Measurements from ENCODE around the gene AOC1. TPM values are rescaled to one million over a fixed set of nuclear protein-coding genes. Genes with fewer than 3 reads are reported as not detected.

The AOC1 gene
- total RNA-seq, 3 donors from 2014 or later: 249 to 756 (median 606) TPM

GRCh38 chr7:150879345-150879744, 27.0 kb downstream of the AOC1 start:
- Histone ChIP-seq H3K9me3 (peaks cover 20% of the 10 kb centered on the region), H3K4me1 (ENCODE audit: low read depth) (peaks cover 2% of the 10 kb centered on the region), H3K36me3 (ENCODE audit: low read depth) (no peaks in the 10 kb centered on the region), H3K4me3 (no peak overlapping the region)
- intact Hi-C loops (cut with DNase I, micrococcal nuclease): no loop called here
- no peak for DNase-seq
- ATAC-seq: no peak
- TF ChIP-seq, protein P1, sequence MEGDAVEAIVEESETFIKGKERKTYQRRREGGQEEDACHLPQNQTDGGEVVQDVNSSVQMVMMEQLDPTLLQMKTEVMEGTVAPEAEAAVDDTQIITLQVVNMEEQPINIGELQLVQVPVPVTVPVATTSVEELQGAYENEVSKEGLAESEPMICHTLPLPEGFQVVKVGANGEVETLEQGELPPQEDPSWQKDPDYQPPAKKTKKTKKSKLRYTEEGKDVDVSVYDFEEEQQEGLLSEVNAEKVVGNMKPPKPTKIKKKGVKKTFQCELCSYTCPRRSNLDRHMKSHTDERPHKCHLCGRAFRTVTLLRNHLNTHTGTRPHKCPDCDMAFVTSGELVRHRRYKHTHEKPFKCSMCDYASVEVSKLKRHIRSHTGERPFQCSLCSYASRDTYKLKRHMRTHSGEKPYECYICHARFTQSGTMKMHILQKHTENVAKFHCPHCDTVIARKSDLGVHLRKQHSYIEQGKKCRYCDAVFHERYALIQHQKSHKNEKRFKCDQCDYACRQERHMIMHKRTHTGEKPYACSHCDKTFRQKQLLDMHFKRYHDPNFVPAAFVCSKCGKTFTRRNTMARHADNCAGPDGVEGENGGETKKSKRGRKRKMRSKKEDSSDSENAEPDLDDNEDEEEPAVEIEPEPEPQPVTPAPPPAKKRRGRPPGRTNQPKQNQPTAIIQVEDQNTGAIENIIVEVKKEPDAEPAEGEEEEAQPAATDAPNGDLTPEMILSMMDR (IDR thresholded peaks at IDR 0.05): no peak

- peaks cover 22% of the 10 kb centered on the region for H3K9me3 ChIP-seq
- no peak overlapping the region for H3K4me3 ChIP-seq
- no peak for ATAC-seq
- DNase-seq: no peak
- TF ChIP-seq, protein P1 (IDR thresholded peaks at IDR 0.05): no peak
- intact Hi-C loops (cut with DNase I, micrococcal nuclease): no loop called here
- peaks cover 2% of the 10 kb centered on the region for H3K4me1 ChIP-seq (ENCODE audit: low read depth)
- H3K36me3 ChIP-seq (ENCODE audit: low read depth): no peaks in the 10 kb centered on the region
These were observed 28.9 kb downstream of the AOC1 start for GRCh38 chr7:150881189-150881588.

DNA sequence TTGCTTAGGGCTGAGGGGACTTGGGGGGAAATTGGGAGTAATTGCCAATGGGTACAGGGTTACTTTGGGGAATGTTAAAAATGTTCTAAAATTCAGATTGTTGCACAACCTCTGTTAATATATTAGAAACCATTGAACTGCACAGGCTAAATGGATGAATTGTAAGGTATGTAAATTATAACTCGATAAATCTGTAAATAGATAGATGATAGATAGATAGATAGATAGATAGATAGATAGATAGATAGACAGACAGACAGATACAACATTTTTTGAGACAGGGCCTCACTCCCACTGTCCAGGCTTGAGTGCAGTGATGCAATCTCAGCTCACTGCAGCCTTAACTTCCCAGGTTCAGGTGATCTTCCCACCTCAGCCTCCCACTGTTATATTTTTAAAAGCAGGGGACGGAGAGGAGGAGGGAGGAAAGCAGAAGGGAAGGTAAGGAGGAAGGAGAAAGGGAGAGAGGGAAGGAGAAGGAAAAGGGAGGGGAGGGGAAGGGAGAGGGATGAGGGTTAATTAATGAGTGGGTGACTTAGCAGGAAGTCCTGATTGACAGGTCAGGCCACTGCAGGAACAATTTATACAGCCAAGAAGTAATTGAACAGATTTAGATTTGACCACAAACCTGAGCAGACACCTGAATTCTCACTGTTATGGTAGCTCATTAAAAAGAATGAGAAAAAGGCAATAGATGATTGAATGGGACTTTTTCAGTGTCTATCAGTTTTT, 38.7 kb downstream of the AOC1 start:
- Histone ChIP-seq H3K4me3 (no peak overlapping the region), H3K4me1 (ENCODE audit: low read depth) (no peaks in the 10 kb centered on the region), H3K36me3 (ENCODE audit: low read depth) (no peaks in the 10 kb centered on the region), H3K9me3 (no peaks in the 10 kb centered on the region)
- TF ChIP-seq, protein P1 (IDR thresholded peaks at IDR 0.05): no peak
- no peak for DNase-seq
- ATAC-seq: no peak
- intact Hi-C loops (cut with DNase I, micrococcal nuclease): loop anchor here in 1 of 2 donors (10.0 kb wide), 1 partner anchor 116 kb away; no protein-coding TSS in a partner anchor

DNA sequence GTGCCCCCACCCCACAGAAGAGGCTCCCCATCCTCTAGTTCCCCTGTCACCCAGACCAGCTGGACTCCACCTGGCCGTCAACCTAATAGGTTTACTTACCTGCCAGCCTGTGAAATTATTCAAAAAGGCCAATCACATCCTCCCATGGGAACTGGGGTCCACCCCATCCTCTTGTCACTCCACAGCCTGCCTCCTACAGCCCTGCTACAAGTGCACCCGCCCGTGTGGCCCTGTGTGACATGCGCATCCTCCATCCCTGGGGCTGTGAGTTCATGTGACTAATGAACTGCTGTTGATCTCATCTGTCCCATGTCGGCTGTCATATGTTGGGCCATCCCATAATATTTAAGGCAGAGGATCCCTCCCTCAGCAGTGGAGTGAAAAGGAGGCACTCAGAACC, 39.4 kb downstream of the AOC1 start:
- no peak overlapping the region for H3K4me3 ChIP-seq
- TF ChIP-seq, protein P1 (IDR thresholded peaks at IDR 0.05): no peak
- H3K36me3 ChIP-seq (ENCODE audit: low read depth): no peaks in the 10 kb centered on the region
- no peaks in the 10 kb centered on the region for H3K4me1 ChIP-seq (ENCODE audit: low read depth)
- no peak for DNase-seq
- ATAC-seq: no peak
- intact Hi-C loops (cut with DNase I, micrococcal nuclease): loop anchor here in 1 of 2 donors (10.0 kb wide), 1 partner anchor 117 kb away; no protein-coding TSS in a partner anchor
- no peaks in the 10 kb centered on the region for H3K9me3 ChIP-seq

DNA sequence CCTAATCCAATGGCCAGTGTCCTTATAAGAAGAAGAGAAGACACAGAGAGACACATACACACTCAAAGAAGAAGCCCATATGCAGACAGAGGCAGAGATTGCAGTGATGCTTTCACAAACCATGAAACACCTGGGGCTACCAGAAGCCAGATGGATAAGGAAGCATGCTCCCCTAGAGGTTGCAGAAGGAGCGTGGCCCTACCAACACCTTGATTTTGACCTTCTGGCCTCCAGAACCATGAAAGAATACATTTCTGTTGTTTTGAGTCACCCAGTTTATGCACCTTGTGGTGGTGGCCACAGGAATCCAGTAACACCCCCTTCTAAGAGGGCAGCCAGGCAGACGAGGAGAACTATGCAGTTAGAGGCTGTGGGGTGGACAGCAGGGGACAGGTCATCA, 43.5 kb downstream of the AOC1 start:
- Histone ChIP-seq H3K4me1 (ENCODE audit: low read depth) (peaks cover 6% of the 10 kb centered on the region), H3K9me3 (no peaks in the 10 kb centered on the region), H3K4me3 (no peak overlapping the region), H3K36me3 (ENCODE audit: low read depth) (no peaks in the 10 kb centered on the region)
- ATAC-seq (no peak), DNase-seq (no peak)
- TF ChIP-seq, protein P1 (IDR thresholded peaks at IDR 0.05): no peak
- intact Hi-C loops (cut with DNase I, micrococcal nuclease): loop anchor here (5.0 to 10.0 kb wide), 2 partner anchors 91 to 121 kb away; no protein-coding TSS in a partner anchor
